DND-41 (cell line): ENCODE results near the gene ZNRD2.

Source experiments
- ATAC-seq: fragments of 200-7000 bp; cut with Tn5 transposase; 3 replicates; pipeline ENCODE4 v1.9.1; 2021; ENCODE audit warnings: low read depth; ENCODE audit not compliant: insufficient read depth
- DNase-seq: peaks from one replicate; pipeline ENCODE4 v3.0.0-alpha.2; 2020
- H2AFZ ChIP-seq: 2 replicates; pipeline ENCODE4 v1.6.0; 2012; ENCODE audit warnings: low read depth, low read length
- H3K27ac ChIP-seq: 2 replicates; pipeline ENCODE4 v1.5.1; 2012; ENCODE audit warnings: low read length, inconsistent platforms
- H3K27me3 ChIP-seq: fragments of 200-600 bp; sonication (generic); 2 replicates; pipeline ENCODE4 v1.6.0; 2012; ENCODE audit warnings: low read length, mild to moderate bottlenecking, inconsistent platforms; ENCODE audit not compliant: insufficient read depth, poor library complexity
- H3K36me3 ChIP-seq: 2 replicates; pipeline ENCODE4 v1.5.1; 2012; ENCODE audit warnings: low read length, inconsistent platforms; ENCODE audit not compliant: insufficient read depth
- H3K4me1 ChIP-seq: 2 replicates; pipeline ENCODE4 v1.5.1; 2012; ENCODE audit warnings: mild to moderate bottlenecking, low read length; ENCODE audit not compliant: insufficient read depth
- H3K4me2 ChIP-seq: 2 replicates; pipeline ENCODE4 v1.6.0; 2012; ENCODE audit warnings: mild to moderate bottlenecking, moderate library complexity, low read length, inconsistent platforms; ENCODE audit not compliant: insufficient read depth
- H3K4me3 ChIP-seq, 2 experiments: fragments of 200-600 bp in 1 of 2; shearing (Covaris generic) in 1 of 2; 2 replicates each; pipeline ENCODE4 v1.5.1; 2012 to 2016; ENCODE audit warnings: inconsistent platforms in 2 of 2, low read length in 2 of 2, mild to moderate bottlenecking in 2 of 2, low read depth in 1 of 2, moderate library complexity in 1 of 2
- H3K79me2 ChIP-seq: 2 replicates; pipeline ENCODE4 v1.6.0; 2012; ENCODE audit warnings: low read length, inconsistent platforms; ENCODE audit not compliant: insufficient read depth
- H3K9ac ChIP-seq: 2 replicates; pipeline ENCODE4 v1.6.0; 2012; ENCODE audit warnings: low read depth, mild to moderate bottlenecking, inconsistent platforms, low read length, moderate library complexity
- H3K9me3 ChIP-seq: 2 replicates; pipeline ENCODE4 v1.5.1; 2012; ENCODE audit warnings: low read length, moderate library complexity, mild to moderate bottlenecking, inconsistent platforms; ENCODE audit not compliant: insufficient read depth, severe bottlenecking
- H4K20me1 ChIP-seq: 2 replicates; pipeline ENCODE4 v1.6.0; 2012; ENCODE audit warnings: low read length; ENCODE audit not compliant: insufficient read depth
- CTCF ChIP-seq: IDR thresholded peaks from 2 replicates; pipeline ENCODE4 v1.5.1; 2012; ENCODE audit warnings: borderline replicate concordance, low read length, moderate library complexity, mild to moderate bottlenecking; ENCODE audit not compliant: poor library complexity, severe bottlenecking; ENCODE audit errors: extremely low read depth
- EZH2 ChIP-seq: IDR thresholded peaks from 3 replicates; pipeline ENCODE4 v1.6.1; 2012; ENCODE audit warnings: borderline replicate concordance, low read depth, mild to moderate bottlenecking, moderate library complexity, low read length, inconsistent platforms; ENCODE audit not compliant: severe bottlenecking

Gene ZNRD2

DNA sequence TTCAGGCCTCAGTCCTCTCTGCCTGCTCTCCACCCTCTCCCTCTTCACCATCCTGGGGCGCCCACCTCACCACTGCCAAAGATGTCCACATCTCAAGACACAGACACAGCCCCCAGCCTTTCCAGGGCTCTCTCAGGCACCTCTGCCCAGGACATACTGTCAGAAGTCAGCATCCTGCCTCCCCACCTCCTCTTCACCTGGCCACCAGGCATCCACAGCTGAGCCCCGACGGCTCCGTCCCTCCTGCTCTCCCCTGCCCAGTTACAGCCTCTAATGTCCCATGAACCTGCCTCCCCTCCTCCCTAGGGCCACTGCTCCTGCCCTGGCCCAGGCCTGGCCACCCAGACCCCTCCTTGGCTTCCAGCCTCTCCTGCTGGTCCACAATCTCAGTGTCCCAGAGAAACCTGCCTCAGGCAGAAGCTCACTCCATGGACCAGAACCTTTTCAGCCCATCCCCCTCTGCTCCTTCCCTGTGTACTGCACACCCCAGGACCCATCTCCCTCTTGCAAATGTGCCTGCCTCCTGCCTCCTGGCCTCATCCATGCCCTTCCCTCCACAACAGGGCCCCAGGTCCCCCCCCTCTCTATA, 15.3 kb upstream of the ZNRD2 start:
- no peak for DNase-seq
- H3K27me3 ChIP-seq, result peaks cover 24% of the 10 kb centered on the region
- no peaks in the 10 kb centered on the region for H3K79me2 ChIP-seq
- no peaks in the 10 kb centered on the region for H3K36me3 ChIP-seq
- no peak overlapping the region for H3K9ac ChIP-seq
- no peak overlapping the region for H2AFZ ChIP-seq
- no peaks in the 10 kb centered on the region for H3K9me3 ChIP-seq
- no peak for ATAC-seq
- peaks cover 54% of the 10 kb centered on the region for H3K4me1 ChIP-seq
- peak overlapping the region; percentile 79; the same call in 1 of the 2 replicates for H3K4me2 ChIP-seq
- no peak overlapping the region for H3K4me3 ChIP-seq
- TF ChIP-seq CTCF (no peak), EZH2 (no peak)
- peak overlapping the region; percentile 77 for H3K27ac ChIP-seq
- H4K20me1 ChIP-seq, result peaks cover 6% of the 10 kb centered on the region; the same call in 1 of the 2 replicates

DNA sequence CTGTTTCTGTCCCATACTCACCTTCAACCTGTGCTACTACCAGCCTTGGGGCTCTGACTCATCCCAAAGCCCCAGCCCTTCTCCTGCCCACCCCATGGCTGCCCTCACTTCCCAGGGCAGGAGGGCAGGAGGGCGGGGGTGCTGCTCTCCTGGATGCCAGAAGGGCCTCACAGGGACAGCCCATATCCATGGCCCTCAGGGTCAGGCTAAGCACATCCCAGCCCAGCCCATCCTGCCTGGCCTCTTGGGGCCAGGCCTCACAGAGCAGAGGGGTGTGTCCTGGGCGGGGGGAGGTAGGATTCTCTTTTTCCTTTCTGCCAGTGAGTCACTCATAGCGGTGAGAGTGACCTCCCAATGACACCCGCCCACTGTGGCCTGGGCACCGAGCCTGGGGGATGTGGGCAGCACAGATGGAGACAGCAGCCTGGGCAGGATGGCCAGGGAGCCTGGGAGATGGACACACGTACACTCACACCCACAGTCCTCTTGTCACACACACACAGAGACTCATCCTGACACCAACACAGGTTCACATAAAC, 14.5 kb upstream of the ZNRD2 start:
- no peaks in the 10 kb centered on the region for H3K79me2 ChIP-seq
- H3K4me2 ChIP-seq, result no peak overlapping the region
- no peak overlapping the region for H3K4me3 ChIP-seq
- H3K27ac ChIP-seq, result no peak overlapping the region
- no peaks in the 10 kb centered on the region for H3K36me3 ChIP-seq
- H3K9me3 ChIP-seq, result no peaks in the 10 kb centered on the region
- no peak for DNase-seq
- no peak overlapping the region for H2AFZ ChIP-seq
- H4K20me1 ChIP-seq, result peaks cover 7% of the 10 kb centered on the region; the same call in 1 of the 2 replicates
- TF ChIP-seq CTCF (no peak), EZH2 (no peak)
- H3K4me1 ChIP-seq, result peaks cover 54% of the 10 kb centered on the region
- no peak overlapping the region for H3K9ac ChIP-seq
- peaks cover 26% of the 10 kb centered on the region for H3K27me3 ChIP-seq
- no peak for ATAC-seq

GRCh38 chr11:65556470-65557279, 13.6 kb upstream of the ZNRD2 start:
- Histone ChIP-seq H3K4me1 (peaks cover 47% of the 10 kb centered on the region), H3K4me2 (no peak overlapping the region), H3K4me3 (no peak overlapping the region), H3K36me3 (no peaks in the 10 kb centered on the region), H3K27me3 (peaks cover 26% of the 10 kb centered on the region), H3K27ac (no peak overlapping the region), H3K9ac (no peak overlapping the region; the same call in 1 of the 2 replicates), H3K9me3 (no peaks in the 10 kb centered on the region), H3K79me2 (no peaks in the 10 kb centered on the region), H4K20me1 (peaks cover 12% of the 10 kb centered on the region), H2AFZ (no peak overlapping the region)
- ATAC-seq (no peak), DNase-seq (no peak)
- TF ChIP-seq CTCF (no peak), EZH2 (no peak)
